CD4-positive, alpha-beta T cell treated with Interleukin-6 at 100 ng/mL for 8 hours (primary cell): Measurements from ENCODE around the gene CHST11.

Source experiments
- DNase-seq: peaks from one replicate; pipeline ENCODE4 v3.0.0-alpha.2; 2020; ENCODE audit warnings: mixed read lengths, low spot score

Gene CHST11

DNA sequence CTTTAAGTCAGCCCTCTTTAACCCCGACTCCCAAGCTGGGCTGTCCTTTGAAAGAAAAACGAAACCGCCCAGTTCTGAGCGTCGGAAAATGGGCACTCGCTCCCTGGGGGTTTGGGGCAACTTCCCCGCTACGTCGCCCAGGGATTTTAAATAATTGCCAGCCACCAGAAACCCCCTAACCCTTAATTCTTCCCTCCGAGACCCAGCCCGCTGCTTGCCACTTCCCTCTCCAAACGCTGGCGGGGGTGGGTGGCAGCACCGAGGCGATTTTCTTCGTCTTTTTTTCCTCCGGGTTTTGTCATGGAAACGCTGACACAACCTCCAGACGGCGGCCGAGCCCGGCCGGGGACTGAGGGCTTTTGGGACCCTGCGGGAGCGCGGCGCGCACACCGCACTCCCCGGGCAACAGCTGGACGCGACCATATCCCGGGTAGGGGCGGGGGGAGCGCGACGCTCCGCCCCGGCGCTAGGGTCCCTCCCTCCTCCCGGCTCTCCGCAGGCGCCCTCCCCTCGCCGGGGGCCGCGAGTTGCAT lies at the start of gene CHST11:
TSS of gene CHST11 (plus strand) at position 532 of the 533 bp plus-strand sequence.
- peak; percentile 72 for DNase-seq

DNA sequence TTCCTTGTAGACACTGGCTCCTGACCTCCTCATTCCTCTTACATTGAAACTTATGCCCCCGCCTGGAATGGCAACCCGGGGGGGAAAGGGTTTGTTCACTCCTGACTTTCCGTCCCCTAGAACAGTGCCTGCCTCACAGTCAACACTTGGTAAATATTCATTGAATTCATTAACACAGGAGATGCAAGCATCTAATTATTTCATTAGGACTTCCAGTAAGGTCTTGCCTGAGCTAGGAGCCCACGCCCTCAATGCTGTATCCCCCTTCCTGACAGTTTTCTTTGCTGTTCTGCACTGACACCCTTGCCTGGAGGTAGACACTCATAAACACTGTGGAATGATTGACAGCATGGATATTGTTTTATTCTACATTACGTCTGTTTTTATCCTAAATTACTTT lies 49.3 kb upstream of the CHST11 start:
- no peak for DNase-seq

DNA sequence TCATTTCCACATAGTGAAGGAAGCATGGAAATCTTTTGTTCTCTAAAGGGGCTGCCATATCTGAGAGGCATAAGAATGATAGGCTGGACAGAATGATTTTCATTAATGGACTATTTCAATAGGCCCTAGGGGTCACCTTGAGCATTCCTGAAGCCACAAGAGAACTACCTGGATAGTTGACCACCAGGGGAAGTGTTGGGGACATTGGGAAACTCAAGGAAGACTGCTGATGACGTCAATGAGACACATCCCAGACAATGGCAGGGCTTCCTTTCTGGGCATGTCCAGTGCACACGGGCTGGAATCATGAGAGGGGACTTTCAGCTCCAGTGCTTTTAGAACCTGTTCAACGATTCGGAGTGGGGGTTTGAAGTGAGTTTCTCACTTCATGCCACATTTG lies 48.8 kb upstream of the CHST11 start:
- DNase-seq: no peak

DNA sequence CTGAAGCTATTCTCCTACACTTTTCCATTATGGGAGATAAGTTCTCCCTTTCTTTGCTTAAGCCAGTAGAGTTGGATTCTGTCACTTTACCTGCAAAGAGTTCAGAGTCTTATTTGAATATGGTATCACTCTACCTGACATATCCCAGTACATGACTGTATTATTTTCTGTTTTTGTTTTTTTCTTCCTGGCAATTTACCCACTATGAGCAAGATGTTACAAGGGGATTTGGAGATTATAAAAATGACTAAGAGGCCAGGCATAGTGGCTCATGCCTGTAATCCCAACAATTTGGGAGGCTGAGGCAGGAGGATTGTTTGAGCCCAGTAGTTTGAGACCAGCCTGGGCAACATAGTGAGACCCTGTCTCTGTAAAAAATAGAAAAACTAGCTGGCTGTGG lies 46.4 kb upstream of the CHST11 start:
- no peak for DNase-seq

DNA sequence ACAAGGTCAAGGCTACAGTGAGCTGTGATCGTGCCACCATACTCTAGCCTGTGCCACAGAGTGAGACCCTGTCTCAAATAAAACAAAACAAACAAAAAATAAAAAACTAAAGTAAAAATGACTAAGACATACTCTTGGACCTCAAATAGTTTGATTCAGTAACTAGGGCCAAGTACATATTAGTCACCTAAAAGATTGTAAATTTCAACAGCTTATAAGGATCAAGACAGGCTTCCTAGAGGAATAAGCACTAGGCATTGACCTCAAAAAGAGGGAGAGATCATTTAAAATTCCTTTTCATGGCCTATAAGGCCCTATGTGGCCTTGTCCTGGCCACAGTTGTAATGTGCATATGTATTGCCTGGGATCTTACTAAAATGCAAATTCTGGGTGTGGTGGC lies 46.0 kb upstream of the CHST11 start:
- no peak for DNase-seq

DNA sequence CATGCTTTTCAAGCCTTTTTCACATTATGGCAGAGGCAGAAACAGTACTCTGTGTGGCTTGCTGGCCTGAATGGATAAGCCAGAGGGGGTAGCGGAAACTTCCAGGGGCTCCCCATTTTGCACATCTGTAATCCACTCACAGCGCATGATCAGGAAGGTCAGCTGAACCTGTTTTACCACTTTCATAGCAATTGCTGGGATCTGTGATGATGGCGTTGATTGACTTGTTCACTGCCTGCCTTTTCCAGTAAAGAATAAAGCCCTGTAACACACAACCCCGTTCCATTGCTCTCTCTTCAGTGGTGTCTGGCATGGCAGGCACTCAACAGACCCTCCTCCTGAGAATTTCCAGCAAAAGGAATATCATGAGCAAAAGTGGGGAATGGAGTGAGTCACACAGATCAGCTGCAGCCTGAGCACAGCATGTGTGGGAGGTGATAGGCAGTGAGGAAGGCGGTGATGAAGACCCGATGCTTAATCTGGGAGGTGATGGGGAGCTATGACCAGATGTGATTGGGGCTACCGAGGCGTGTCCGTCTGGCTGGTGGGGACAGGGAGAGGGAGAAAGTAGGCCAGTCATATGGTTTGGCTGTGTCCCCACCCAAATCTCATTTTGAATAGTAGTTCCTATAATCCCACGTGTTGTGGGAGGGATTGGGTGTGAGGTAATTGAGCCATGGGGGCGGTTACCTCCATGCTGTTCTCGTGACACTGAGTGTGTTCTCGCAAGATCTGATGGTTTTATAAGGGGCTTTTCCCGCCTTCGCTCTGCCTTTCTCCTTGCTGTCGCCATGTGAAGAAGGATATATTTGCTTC lies 44.7 kb upstream of the CHST11 start:
- no peak for DNase-seq

DNA sequence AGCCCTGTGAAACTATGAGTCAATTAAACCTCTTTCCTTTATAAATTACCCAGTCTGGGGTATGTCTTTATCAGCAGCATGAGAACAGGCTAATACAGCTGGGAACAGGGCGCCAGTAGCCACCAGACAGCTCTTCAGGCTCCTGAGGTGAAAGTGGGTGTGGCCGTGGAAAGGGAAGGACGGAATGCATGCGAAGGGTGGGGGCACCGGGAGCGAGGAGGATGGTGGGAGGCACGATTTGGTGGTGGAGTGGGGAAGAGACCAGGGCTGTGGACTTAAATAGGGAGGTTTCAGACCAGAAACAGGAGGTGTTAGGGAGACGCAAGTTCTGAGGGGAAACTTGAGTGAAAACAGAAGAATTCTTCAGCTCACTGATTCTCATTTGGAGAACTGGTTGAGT lies 44.1 kb upstream of the CHST11 start:
- no peak for DNase-seq

DNA sequence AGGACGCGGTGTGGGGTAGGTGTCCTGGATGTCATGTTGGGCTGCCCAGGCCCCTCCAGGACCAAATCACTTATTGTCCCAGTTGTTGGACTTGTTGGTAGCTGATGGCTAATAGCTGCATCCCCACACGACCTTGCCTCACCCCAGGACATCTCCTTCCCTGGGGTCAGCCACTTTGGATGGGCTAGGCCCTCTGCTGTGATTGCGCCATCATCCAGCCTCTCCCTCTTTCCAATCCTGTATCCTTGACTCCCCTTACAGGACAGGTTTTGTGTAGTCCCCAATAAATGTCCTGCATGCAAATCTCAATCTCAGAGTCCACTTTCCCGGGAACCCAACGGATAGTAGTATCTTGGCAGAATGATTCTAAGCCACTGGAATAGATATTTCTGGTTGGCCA lies 43.4 kb upstream of the CHST11 start:
- no peak for DNase-seq

DNA sequence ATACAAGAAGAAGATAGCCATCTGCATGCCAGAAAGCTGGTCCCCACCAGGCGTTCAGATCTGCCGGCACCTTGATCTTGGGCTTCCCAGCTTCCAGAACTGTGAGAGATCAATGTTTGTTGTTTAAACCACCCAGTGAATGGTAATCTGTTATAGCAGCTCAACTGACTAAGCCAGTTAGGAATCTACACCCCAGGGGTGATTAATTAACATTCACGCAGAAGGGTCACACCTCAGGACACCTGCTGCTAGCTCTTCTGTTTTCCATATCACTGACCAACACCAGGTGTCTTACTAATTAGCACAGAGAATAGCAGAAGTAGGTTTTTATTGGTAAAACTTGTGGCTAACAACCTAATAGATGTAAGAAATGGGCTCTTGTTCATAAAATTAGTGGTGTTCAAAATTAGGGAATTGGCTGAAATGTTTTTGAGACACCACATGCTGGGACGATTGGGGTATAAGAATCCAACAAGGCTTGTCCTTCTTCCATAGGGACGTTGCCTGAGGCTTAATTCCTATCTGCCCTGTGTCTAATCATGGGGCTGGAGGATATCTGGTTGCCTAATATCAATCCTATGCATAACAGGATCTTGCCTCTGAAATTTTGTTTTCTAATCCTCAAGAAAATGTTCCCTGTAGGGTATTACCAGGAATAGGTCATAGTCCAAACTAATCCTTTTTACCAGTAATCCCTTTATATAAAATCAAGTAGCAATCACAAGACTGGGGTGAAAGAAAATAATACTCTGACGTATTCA lies 42.0 kb upstream of the CHST11 start:
- DNase-seq: no peak

DNA sequence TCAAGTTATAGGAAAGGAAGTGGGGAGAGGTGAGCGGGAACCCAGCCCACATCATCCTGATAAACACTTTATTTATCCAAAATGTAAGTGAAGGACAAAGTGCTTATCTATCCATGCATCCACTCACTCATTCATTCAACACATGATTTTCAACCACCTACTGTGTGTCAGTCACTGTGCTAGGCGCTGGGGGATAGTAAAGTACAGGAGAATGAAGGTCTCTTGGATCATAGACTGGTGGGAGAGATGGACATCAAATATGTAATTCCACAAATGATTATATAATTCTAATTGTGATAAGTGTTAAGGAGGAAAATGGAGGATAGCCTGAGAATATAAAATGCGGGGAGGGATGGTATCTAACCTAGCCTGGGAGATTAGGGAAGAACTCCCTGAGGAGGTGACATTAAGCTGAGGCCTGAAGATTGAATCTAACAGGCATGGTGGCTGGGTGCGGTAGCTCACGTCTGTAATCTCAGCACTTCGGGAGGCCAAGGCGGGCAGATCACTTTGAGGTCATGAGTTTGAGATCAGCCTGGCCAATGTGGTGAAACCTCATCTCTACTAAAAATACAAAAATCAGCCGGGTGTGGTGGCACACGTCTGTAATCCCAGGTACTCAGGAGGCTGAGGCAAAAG lies 41.3 kb upstream of the CHST11 start:
- DNase-seq: no peak

DNA sequence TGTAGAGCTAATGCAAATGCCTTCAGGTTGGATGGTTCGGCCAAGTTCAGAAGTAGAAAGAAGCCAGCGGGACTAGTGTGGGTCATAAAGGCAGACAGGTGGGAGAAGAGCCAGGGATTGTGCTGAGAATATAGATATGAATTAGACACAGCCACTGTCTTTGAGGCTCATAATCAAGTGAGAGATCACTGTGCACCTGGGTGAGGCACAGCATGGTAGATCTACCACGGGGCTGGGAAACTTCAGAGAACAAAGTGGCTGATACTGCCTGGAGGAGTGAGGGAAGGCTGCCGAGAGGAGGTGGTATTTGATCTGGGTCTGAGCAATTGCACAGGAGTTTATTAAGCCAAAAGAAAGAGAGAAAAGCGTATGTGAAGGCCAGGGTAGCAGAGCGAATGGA lies 40.6 kb upstream of the CHST11 start:
- no peak for DNase-seq

DNA sequence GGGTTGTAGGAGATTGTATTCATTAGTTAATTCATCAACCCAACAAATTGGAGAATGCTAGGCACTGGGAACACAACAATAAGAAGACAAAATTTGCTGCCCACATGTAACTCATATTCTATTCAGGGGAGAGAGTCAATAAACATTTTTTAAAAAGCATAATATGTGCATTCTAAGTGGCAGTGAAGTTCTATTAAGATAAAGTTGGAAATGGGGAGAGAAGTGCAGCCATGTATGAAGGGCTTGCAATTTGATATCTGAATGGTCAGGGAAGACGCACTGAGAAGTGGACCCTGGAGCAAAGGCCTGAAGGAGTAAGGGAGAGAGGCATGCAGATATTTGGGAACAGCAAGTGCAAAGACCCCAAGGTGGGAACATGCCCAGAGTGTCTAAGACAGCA lies 40.2 kb upstream of the CHST11 start:
- no peak for DNase-seq

DNA sequence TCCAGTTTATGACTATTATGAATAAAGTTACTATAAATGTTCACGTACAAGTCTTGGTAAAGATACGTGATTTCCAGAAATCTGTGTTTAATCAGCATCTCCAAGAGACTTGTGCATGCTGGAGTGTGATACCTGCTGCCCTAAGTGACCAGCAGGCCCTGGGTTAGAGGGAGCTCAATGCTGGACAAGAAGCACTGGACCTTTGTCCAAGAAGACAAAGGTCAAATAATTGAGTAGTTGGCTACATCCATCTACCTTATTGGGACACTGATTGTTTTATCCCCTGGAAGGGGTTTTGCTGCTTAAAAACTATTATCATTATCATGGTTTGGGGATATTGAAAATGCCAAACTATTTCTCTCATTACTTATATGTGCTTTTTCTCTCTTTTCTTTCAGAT lies 37.0 kb upstream of the CHST11 start:
- DNase-seq: no peak

DNA sequence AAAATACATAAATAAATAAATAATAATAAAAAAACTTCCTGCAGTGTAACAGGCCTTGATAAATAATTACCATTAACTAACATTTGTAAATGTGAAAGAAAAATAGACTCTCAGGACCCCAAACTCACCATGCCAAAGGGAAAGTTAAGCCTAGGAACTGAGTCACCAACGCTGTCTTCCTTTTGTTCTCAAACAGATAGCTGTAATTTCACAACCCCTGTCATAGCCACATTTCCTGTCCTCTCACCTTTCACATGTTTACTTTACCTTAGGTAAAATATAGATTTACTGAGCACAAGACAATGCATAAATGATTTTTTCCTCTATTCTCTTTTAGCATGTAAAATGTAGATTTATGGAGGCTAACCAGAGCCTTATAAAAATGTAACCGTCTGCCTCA lies 35.9 kb upstream of the CHST11 start:
- DNase-seq: peak; percentile 11

DNA sequence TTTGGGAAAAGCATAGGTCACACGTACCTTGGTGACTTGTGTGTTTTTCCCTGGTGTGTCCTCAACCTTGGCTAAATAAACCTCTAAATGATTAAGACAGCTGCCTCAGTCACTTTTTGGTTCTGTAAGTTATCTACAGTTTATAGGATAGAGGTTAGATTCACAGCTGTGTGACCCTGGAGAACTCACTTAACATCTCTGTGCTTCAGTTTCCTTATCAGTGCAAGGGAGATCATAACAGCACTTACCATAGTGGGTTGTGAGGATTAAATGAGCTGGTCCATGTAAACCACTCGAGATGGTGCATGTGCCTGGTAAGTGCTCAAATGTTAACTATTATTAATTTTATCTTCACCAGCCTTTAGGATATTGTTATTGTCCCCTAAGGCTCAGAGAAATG lies 35.4 kb upstream of the CHST11 start:
- DNase-seq: no peak

DNA sequence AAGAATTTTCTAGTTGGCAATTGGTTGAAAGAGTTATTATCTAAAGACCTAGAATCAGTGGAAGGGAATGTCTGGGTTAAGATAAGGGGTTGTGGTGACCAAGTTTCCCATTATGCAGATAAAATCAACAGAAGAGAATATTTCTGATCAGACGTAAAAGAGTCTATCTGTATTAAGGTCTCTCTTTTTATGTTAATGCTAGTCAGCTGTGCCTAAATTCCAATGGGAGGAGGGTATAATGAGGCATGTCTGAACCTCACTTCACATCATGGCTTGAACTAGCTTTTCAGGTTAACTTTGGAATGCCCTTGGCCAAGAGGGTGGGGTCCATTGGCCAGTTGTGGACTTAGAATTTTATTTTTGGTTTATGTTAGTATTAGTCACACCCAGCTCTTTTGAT lies 34.3 kb upstream of the CHST11 start:
- no peak for DNase-seq

DNA sequence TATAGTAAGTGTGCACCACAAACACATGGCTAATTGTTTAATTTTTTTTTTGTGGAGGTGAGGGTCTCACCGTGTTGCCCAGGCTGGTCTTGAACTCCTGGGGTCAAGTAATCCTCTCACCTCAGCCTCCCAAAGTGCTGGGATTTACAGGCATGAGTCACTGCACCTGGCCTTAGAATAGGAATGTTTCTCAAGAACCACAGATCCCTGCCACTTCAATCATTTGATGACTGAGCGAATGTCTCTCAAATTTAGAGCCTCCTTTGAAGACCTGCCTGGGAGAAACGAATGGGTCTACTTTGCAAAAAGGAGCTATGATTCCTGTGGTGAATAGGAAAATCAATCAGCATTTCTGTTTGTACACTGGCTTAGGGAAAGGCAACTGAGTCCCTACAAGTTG lies 33.5 kb upstream of the CHST11 start:
- no peak for DNase-seq

DNA sequence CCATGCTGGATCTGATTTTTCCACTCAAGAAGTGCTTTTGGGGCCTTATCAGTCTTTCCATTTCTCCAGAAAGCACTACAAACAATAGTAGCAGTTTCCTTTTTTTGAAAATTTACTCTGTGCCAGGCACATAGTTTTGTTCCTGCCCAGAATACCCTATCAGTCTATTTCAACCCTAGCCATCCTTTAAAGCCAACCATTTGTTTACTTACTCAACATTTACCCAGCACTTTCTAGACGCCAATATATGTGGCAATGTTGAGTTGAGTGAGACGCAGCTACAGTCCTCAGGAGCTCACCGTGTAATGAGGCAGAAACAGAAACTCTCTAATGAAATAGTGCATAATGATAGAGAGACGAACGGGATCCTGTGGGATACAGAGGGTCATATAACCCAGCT lies 32.9 kb upstream of the CHST11 start:
- DNase-seq: no peak

DNA sequence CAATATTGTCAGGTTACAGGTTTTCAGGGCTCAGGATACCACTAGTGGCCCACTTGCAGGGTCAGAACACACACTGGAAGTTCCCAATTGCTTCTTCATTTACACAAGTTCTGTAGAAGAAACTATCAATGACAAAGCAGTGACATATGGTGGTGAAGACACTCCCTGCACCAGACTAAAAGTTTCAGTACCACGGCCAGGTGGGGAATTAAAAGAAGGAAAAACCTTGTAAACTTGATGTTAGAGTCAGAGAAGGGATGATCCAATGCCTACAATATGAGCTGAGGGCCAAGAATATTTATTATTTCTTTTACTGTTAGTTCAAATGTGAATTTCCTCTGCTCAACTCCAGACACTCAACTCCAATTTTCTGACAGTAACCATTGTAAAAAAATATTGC lies 31.8 kb upstream of the CHST11 start:
- no peak for DNase-seq

DNA sequence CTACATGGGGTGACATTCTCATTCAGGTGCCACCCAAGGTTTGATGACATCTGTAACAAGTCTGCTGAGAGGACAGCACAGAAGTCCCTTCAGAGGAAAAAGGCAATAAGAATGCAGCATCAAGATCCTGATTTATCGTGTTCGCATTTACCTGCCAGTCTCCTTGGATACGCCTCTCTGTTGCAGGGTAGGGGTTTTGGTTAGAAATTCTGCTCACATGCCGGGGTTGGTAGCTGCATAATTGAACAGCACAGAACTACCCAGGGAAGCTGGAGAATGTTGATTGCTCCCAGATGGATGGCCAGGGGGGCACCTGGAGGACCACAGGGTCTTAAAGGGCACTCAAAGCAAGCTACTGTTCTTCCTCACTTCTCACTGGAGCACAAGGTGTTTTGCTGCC lies 31.1 kb upstream of the CHST11 start:
- no peak for DNase-seq

DNA sequence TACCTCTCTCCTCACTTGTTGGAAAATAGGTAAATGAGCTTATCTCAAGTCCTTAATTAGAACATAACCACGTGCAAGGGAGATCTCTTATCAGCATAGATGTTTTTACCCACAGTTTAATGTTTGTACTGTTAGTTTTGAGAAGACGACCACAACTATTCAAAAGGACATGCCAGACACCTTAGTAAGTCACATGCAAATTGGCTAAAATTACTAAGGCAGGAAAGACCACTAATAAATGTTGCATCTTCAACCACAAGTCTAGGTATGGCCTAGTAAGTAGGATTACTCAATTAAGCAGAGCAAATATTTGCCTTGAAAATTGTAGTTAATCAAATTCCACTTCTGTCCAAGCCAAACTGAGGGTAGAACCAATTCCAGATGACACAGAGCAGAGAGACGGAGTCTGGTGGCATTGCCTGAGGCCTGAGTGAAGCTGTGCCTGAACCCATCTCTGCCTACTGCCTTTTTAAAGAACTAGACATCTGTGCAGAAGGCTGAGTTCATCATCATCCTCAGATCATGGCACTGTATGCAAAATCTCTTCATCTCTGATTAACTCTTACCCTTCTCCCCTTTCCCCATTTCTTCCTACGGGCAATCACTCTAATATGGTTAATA lies 29.7 kb upstream of the CHST11 start:
- no peak for DNase-seq

DNA sequence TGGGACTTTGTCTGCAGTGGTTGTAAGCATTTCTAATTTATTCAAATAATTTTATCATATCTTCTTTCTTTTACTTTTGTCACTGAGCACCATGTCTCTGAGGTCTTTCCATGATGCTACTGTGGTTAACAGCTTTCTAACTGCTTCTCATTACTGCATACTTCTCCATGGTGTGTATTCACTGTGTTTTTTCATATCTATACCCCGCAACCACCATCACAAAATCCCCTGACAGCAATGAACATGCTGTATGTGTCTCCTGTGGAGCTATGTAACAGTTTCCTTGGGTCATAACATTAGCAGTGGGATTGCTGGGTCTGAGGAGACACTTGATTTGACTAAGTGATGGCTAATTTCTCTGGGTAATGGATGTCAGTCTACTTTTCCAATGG lies 29.2 kb upstream of the CHST11 start:
- DNase-seq: no peak

DNA sequence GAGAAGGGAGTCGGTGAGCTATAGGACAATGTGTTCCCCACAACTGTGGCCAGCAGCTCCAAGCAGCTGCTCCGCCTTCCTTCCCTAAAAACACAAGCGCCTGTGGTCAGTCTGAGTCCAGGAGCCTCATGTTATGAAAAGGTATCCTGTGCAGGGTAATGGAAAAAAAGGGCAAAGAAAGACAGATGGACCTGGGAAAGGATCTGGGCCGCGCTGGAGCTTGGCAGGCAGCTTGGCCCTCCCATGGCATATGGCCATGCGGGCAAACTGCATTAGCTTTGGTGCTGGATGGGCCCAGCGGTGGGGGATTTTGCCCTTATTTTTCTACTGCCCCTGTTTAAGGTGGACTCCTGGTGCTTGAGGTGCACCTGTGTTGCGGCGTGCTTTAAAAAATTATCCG lies 23.7 kb upstream of the CHST11 start:
- no peak for DNase-seq
